GM12878 (cell line): Measurements from ENCODE around the gene UGT1A7.

Source experiments
- FOXM1 ChIP-seq: IDR thresholded peaks from 2 replicates; pipeline ENCODE4 v1.6.1; 2012; ENCODE audit warnings: low read depth, mild to moderate bottlenecking, inconsistent platforms, low read length, moderate library complexity
- POLR2A ChIP-seq: IDR thresholded peaks from 2 replicates; pipeline ENCODE4 v1.6.1; 2011; ENCODE audit warnings: low read depth, mild to moderate bottlenecking, low read length
- RAD21 ChIP-seq: IDR thresholded peaks from 2 replicates; pipeline ENCODE4 v1.6.1; 2011; ENCODE audit warnings: mild to moderate bottlenecking, low read depth, low read length, moderate library complexity; ENCODE audit not compliant: insufficient read depth
- RBBP5 ChIP-seq: fragments of 200-600 bp; sonication (generic); conservative IDR thresholded peaks from 2 replicates; pipeline ENCODE4 v1.6.1; 2016
- SIX5 ChIP-seq: IDR thresholded peaks from 2 replicates; pipeline ENCODE4 v1.6.1; 2011; ENCODE audit warnings: mild to moderate bottlenecking, low read depth, low read length, moderate library complexity; ENCODE audit not compliant: severe bottlenecking
- TF ChIP-seq, protein P1 (sequence below): IDR thresholded peaks from 2 replicates; pipeline ENCODE4 v1.6.1; 2011; ENCODE audit warnings: borderline replicate concordance, low read depth, mild to moderate bottlenecking, moderate library complexity, mixed read lengths, low read length; ENCODE audit not compliant: insufficient read depth; ENCODE audit errors: extremely low read length
- TF ChIP-seq, protein P2 (sequence below), 3 experiments: IDR thresholded peaks in 2 of 3; conservative IDR thresholded peaks in 1 of 3; 2 replicates each; pipeline ENCODE4 v1.5.1; 2011; ENCODE audit warnings: low read depth in 3 of 3, low read length in 3 of 3, mild to moderate bottlenecking in 3 of 3, control low read depth in 2 of 3, moderate library complexity in 2 of 3, inconsistent platforms in 1 of 3, mixed read lengths in 1 of 3; ENCODE audit not compliant: control insufficient read depth in 2 of 3, insufficient read depth in 1 of 3; ENCODE audit errors: extremely low read depth in 1 of 3

DNA sequence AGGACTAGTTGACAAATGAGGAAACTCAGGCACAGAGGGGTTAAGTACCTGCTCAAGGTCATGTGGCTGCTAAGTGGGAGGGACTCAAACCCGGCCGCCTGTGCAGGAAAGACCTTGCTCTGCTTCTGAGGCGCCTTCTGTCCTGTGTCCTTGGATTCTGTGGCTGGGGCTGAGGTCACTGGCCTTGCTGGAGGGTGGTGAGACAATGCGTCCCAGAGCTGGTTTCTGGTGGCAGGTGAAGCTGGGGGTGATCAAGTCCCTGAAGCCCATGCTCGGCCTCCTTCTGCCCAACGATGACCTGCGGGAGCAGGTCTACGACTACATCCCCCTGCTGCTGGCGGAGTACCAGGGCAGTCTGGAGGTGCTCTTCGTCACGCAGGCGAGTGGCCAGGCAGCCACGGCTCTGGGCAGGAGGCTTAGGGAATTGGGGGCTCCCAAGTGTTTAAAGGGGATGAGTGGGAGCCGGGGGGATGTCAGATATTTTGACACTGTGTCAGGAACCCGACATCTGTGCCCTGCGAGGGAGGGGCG is 112.5 kb downstream of the UGT1A7 start:
- TF ChIP-seq, protein P1, sequence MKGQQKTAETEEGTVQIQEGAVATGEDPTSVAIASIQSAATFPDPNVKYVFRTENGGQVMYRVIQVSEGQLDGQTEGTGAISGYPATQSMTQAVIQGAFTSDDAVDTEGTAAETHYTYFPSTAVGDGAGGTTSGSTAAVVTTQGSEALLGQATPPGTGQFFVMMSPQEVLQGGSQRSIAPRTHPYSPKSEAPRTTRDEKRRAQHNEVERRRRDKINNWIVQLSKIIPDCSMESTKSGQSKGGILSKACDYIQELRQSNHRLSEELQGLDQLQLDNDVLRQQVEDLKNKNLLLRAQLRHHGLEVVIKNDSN = no peak
- TF ChIP-seq RAD21 (no peak), FOXM1 (no peak), RBBP5 (no peak), POLR2A (no peak), SIX5 (no peak)
- TF ChIP-seq, protein P2, sequence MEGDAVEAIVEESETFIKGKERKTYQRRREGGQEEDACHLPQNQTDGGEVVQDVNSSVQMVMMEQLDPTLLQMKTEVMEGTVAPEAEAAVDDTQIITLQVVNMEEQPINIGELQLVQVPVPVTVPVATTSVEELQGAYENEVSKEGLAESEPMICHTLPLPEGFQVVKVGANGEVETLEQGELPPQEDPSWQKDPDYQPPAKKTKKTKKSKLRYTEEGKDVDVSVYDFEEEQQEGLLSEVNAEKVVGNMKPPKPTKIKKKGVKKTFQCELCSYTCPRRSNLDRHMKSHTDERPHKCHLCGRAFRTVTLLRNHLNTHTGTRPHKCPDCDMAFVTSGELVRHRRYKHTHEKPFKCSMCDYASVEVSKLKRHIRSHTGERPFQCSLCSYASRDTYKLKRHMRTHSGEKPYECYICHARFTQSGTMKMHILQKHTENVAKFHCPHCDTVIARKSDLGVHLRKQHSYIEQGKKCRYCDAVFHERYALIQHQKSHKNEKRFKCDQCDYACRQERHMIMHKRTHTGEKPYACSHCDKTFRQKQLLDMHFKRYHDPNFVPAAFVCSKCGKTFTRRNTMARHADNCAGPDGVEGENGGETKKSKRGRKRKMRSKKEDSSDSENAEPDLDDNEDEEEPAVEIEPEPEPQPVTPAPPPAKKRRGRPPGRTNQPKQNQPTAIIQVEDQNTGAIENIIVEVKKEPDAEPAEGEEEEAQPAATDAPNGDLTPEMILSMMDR (IDR thresholded peaks at IDR 0.05 in 2 of 3, conservative IDR thresholded peaks at IDR 0.05 in 1 of 3; ENCODE audit: control insufficient read depth in 2 of 3, extremely low read depth in 1 of 3, insufficient read depth in 1 of 3, low read depth in 3 of 3, low read length in 3 of 3) = no peak
